ENCODE measurements around the gene CYFIP2.

Gene CYFIP2

GRCh38 chr5:157379983-157380382, 114.1 kb downstream of the CYFIP2 start:
- no peak for TF ChIP-seq REST (IDR thresholded peaks at IDR 0.05; ENCODE audit: insufficient replicate concordance, low read depth)
- no peak for TF ChIP-seq POLR2AphosphoS5 (IDR thresholded peaks at IDR 0.05; ENCODE audit: low read depth)
- TF ChIP-seq CTCF (IDR thresholded peaks at IDR 0.05; ENCODE audit: insufficient read depth, low read length): no peak
- H3K4me3 ChIP-seq (replicated peaks; ENCODE audit: insufficient read depth, low read length): no peak overlapping the region
- H3K27me3 ChIP-seq (ENCODE audit: insufficient read depth, poor library complexity, severe bottlenecking): no peaks in the 10 kb centered on the region
- no peak for DNase-seq (ENCODE audit: low read depth in 1 of 2, low spot score in 1 of 2)
- no peak overlapping the region for H3K27ac ChIP-seq (replicated peaks)

- H3K27ac ChIP-seq (replicated peaks): no peak overlapping the region
- no peak for DNase-seq (ENCODE audit: low read depth in 1 of 2, low spot score in 1 of 2)
- TF ChIP-seq CTCF (IDR thresholded peaks at IDR 0.05; ENCODE audit: insufficient read depth, low read length): no peak
- TF ChIP-seq REST (IDR thresholded peaks at IDR 0.05; ENCODE audit: insufficient replicate concordance, low read depth): no peak
- TF ChIP-seq POLR2AphosphoS5 (IDR thresholded peaks at IDR 0.05; ENCODE audit: low read depth): no peak
- TF ChIP-seq GABPA (IDR thresholded peaks at IDR 0.05; ENCODE audit: low read depth): no peak
- TF ChIP-seq SPI1 (IDR thresholded peaks at IDR 0.05; ENCODE audit: borderline replicate concordance, low read depth): no peak
- H3K4me3 ChIP-seq (replicated peaks; ENCODE audit: insufficient read depth, low read length): no peak overlapping the region
- H3K27me3 ChIP-seq (ENCODE audit: insufficient read depth, poor library complexity, severe bottlenecking): no peaks in the 10 kb centered on the region
These were observed 115.8 kb downstream of the CYFIP2 start for GRCh38 chr5:157381746-157382145.

- Histone ChIP-seq H3K27ac (replicated peaks) (no peak overlapping the region), H3K27me3 (ENCODE audit: insufficient read depth, poor library complexity, severe bottlenecking) (no peaks in the 10 kb centered on the region), H3K4me3 (replicated peaks; ENCODE audit: insufficient read depth, low read length) (no peak overlapping the region)
- TF ChIP-seq SPI1 (IDR thresholded peaks at IDR 0.05; ENCODE audit: borderline replicate concordance, low read depth) (no peak), REST (IDR thresholded peaks at IDR 0.05; ENCODE audit: insufficient replicate concordance, low read depth) (no peak), POLR2AphosphoS5 (IDR thresholded peaks at IDR 0.05; ENCODE audit: low read depth) (no peak), GABPA (IDR thresholded peaks at IDR 0.05; ENCODE audit: low read depth) (no peak), CTCF (IDR thresholded peaks at IDR 0.05; ENCODE audit: insufficient read depth, low read length) (no peak)
- no peak for DNase-seq (ENCODE audit: low read depth in 1 of 2, low spot score in 1 of 2)
These were observed 117.3 kb downstream of the CYFIP2 start for GRCh38 chr5:157382996-157383800.

Measured in HL-60 (cell line).